ENCODE measurements around the gene AJAP1. TPM values are rescaled to one million over a fixed set of nuclear protein-coding genes. Genes with fewer than 3 reads are reported as not detected.

The AJAP1 gene
- polyA plus RNA-seq, 1 donor from 2014 or later: 7.9 TPM

DNA sequence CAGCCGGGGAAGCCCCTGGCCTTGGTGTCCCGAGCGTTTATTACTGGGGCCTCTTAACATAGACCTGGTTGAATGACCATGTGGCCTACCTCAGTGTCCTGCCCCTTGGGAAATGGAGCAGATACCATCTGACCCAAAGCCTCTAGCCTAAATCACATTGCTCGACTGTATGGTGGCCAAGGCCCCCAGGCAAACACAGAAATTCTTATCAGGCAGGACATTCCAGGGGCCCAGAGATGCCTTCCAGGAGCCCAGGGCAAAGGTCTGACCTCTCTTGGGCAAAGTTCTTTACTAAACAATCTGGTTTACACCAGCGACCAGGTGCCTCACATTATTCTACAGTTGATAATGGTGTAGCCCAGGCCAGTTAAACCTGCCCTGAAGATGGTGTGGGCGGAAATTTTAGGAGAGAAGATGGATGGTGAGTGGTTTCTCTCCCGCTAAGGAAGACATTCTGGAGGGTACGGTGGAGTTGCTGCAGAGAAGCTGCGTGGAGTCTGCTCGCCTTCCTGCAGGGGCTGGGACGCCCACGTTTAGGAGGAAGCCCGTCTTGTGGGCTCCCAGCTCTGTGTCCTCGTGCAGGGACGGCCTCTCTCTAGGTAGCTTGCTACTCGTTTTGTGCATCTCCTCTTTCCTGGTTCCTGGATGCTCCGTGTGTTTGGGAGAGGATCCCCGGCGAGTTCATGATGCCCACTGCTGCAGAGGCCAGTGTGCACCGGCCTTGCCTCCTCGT lies 21.2 kb downstream of the AJAP1 start:
- no peaks in the 10 kb centered on the region for H3K27me3 ChIP-seq (ENCODE audit: insufficient read depth, low read depth, low read length)
- H3K9ac ChIP-seq (ENCODE audit: low read length): no peak overlapping the region
- peaks cover 5% of the 10 kb centered on the region for H3K9me3 ChIP-seq (ENCODE audit: low read length)
- H3K36me3 ChIP-seq (ENCODE audit: insufficient read depth, low read length): no peaks in the 10 kb centered on the region
- TF ChIP-seq, protein P1, sequence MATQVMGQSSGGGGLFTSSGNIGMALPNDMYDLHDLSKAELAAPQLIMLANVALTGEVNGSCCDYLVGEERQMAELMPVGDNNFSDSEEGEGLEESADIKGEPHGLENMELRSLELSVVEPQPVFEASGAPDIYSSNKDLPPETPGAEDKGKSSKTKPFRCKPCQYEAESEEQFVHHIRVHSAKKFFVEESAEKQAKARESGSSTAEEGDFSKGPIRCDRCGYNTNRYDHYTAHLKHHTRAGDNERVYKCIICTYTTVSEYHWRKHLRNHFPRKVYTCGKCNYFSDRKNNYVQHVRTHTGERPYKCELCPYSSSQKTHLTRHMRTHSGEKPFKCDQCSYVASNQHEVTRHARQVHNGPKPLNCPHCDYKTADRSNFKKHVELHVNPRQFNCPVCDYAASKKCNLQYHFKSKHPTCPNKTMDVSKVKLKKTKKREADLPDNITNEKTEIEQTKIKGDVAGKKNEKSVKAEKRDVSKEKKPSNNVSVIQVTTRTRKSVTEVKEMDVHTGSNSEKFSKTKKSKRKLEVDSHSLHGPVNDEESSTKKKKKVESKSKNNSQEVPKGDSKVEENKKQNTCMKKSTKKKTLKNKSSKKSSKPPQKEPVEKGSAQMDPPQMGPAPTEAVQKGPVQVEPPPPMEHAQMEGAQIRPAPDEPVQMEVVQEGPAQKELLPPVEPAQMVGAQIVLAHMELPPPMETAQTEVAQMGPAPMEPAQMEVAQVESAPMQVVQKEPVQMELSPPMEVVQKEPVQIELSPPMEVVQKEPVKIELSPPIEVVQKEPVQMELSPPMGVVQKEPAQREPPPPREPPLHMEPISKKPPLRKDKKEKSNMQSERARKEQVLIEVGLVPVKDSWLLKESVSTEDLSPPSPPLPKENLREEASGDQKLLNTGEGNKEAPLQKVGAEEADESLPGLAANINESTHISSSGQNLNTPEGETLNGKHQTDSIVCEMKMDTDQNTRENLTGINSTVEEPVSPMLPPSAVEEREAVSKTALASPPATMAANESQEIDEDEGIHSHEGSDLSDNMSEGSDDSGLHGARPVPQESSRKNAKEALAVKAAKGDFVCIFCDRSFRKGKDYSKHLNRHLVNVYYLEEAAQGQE (IDR thresholded peaks at IDR 0.05; ENCODE audit: borderline replicate concordance): no peak
- TF ChIP-seq EP300 (conservative IDR thresholded peaks at IDR 0.05; ENCODE audit: poor library complexity, severe bottlenecking) (no peak), RAD21 (conservative IDR thresholded peaks at IDR 0.05) (no peak), MXI1 (conservative IDR thresholded peaks at IDR 0.05; ENCODE audit: poor library complexity, severe bottlenecking) (no peak), SMC3 (conservative IDR thresholded peaks at IDR 0.05; ENCODE audit: poor library complexity) (no peak), POLR2AphosphoS5 (IDR thresholded peaks at IDR 0.05) (no peak), TAF1 (IDR thresholded peaks at IDR 0.05; ENCODE audit: low read depth) (no peak)
- TF ChIP-seq, protein P2, sequence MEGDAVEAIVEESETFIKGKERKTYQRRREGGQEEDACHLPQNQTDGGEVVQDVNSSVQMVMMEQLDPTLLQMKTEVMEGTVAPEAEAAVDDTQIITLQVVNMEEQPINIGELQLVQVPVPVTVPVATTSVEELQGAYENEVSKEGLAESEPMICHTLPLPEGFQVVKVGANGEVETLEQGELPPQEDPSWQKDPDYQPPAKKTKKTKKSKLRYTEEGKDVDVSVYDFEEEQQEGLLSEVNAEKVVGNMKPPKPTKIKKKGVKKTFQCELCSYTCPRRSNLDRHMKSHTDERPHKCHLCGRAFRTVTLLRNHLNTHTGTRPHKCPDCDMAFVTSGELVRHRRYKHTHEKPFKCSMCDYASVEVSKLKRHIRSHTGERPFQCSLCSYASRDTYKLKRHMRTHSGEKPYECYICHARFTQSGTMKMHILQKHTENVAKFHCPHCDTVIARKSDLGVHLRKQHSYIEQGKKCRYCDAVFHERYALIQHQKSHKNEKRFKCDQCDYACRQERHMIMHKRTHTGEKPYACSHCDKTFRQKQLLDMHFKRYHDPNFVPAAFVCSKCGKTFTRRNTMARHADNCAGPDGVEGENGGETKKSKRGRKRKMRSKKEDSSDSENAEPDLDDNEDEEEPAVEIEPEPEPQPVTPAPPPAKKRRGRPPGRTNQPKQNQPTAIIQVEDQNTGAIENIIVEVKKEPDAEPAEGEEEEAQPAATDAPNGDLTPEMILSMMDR (IDR thresholded peaks at IDR 0.05; ENCODE audit: poor library complexity, severe bottlenecking): no peak
- no peak overlapping the region for H3K4me2 ChIP-seq (ENCODE audit: low read length)
- H3K27ac ChIP-seq (ENCODE audit: low read length): no peak overlapping the region
- no peak overlapping the region for H2AFZ ChIP-seq (ENCODE audit: low read depth, low read length)
- no peak overlapping the region for H3K4me3 ChIP-seq (ENCODE audit: low read length)
- no peaks in the 10 kb centered on the region for H3K9me2 ChIP-seq (ENCODE audit: insufficient read depth, low read length)
- H3K79me2 ChIP-seq (replicated peaks; ENCODE audit: insufficient read depth, low read length): no peaks in the 10 kb centered on the region
- no peaks in the 10 kb centered on the region for H3F3A ChIP-seq (ENCODE audit: insufficient read depth, low read length, poor library complexity, severe bottlenecking)
- no peaks in the 10 kb centered on the region for H4K20me1 ChIP-seq (ENCODE audit: insufficient read depth)

DNA sequence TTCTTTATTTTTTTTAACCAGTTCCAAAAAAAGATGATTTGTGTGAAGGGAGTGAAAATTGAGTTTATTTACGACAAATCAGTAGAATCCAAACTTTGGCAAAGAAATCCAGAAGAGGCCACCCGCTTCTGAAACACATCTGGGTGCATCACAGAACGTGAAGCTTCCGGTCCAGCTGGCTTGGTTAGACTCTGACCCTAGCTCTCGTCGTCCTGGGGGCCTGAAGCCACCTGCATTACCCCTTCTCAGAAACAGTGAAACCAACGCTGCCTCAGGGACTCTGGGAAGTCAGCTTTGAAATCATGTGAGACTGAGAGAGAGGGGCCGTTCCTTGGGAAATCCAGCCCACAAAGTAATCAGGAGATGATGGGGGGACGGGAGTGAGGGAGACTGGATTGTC lies 21.8 kb downstream of the AJAP1 start:
- H3K4me3 ChIP-seq (ENCODE audit: low read length): no peak overlapping the region

More for the DNA sequence above, 21.8 kb downstream of the AJAP1 start:
- Histone ChIP-seq H3K79me2 (replicated peaks; ENCODE audit: insufficient read depth, low read length) (no peaks in the 10 kb centered on the region), H3K9ac (ENCODE audit: low read length) (no peak overlapping the region), H3F3A (ENCODE audit: insufficient read depth, low read length, poor library complexity, severe bottlenecking) (no peaks in the 10 kb centered on the region), H3K9me2 (ENCODE audit: insufficient read depth, low read length) (no peaks in the 10 kb centered on the region), H3K27me3 (ENCODE audit: insufficient read depth, low read depth, low read length) (no peaks in the 10 kb centered on the region), H4K20me1 (ENCODE audit: insufficient read depth) (no peaks in the 10 kb centered on the region), H3K27ac (ENCODE audit: low read length) (no peak overlapping the region), H3K36me3 (ENCODE audit: insufficient read depth, low read length) (no peaks in the 10 kb centered on the region), H2AFZ (ENCODE audit: low read depth, low read length) (no peak overlapping the region), H3K9me3 (ENCODE audit: low read length) (peaks cover 5% of the 10 kb centered on the region), H3K4me2 (ENCODE audit: low read length) (no peak overlapping the region)
- TF ChIP-seq SMC3 (conservative IDR thresholded peaks at IDR 0.05; ENCODE audit: poor library complexity): no peak
- TF ChIP-seq, protein P2 (IDR thresholded peaks at IDR 0.05; ENCODE audit: poor library complexity, severe bottlenecking): no peak
- TF ChIP-seq, protein P1 (IDR thresholded peaks at IDR 0.05; ENCODE audit: borderline replicate concordance): no peak
- no peak for TF ChIP-seq EZH2 (IDR thresholded peaks at IDR 0.05; ENCODE audit: borderline replicate concordance, insufficient read depth, low read length, poor library complexity, severe bottlenecking)
- no peak for TF ChIP-seq POLR2AphosphoS5 (IDR thresholded peaks at IDR 0.05)
- TF ChIP-seq MXI1 (conservative IDR thresholded peaks at IDR 0.05; ENCODE audit: poor library complexity, severe bottlenecking): no peak
- TF ChIP-seq RAD21 (conservative IDR thresholded peaks at IDR 0.05): no peak
- no peak for TF ChIP-seq EP300 (conservative IDR thresholded peaks at IDR 0.05; ENCODE audit: poor library complexity, severe bottlenecking)

Measured in neural cell (in vitro differentiated cells).